Measurements from ENCODE around the gene NLRC3.

Gene NLRC3

GRCh38 chr16:3589001-3589400 lies 11.8 kb upstream of the NLRC3 start:
- no peaks in the 10 kb centered on the region for H3K36me3 ChIP-seq (ENCODE audit: low read length)
- no peak overlapping the region for H2AFZ ChIP-seq (ENCODE audit: low read depth, low read length, severe bottlenecking)
- peak overlapping the region; percentile 89; the same call in 1 of the 2 replicates for H3K27ac ChIP-seq (ENCODE audit: low read depth, low read length)
- no peaks in the 10 kb centered on the region for H4K20me1 ChIP-seq (ENCODE audit: low read depth, low read length)
- H3K79me2 ChIP-seq (ENCODE audit: insufficient read depth, low read length): 0 out of 2 replicates have a peak, but pooled peaks cover 10% of the 10 kb centered on the region
- H3K4me3 ChIP-seq (ENCODE audit: insufficient read depth, low read length, poor library complexity, severe bottlenecking): no peak overlapping the region
- H3K27me3 ChIP-seq (ENCODE audit: low read length): no peaks in the 10 kb centered on the region
- no peak overlapping the region for H3K4me2 ChIP-seq (ENCODE audit: low read depth, low read length, poor library complexity, severe bottlenecking)
- H3K9me3 ChIP-seq (ENCODE audit: insufficient read depth, low read length): no peaks in the 10 kb centered on the region
- TF ChIP-seq CTCF (IDR thresholded peaks at IDR 0.05; ENCODE audit: insufficient read depth, low read length, poor library complexity, severe bottlenecking): no peak
- no peak for TF ChIP-seq EZH2phosphoT487 (conservative IDR thresholded peaks at IDR 0.05; ENCODE audit: low read length)
- H3K9me2 ChIP-seq (replicated peaks; ENCODE audit: insufficient read depth, low read length): no peaks in the 10 kb centered on the region
- peaks cover 22% of the 10 kb centered on the region for H3F3A ChIP-seq (ENCODE audit: insufficient read depth)
- no peak overlapping the region for H3K9ac ChIP-seq (ENCODE audit: low read length)

- peaks cover 22% of the 10 kb centered on the region for H3F3A ChIP-seq (ENCODE audit: insufficient read depth)
- peak overlapping the region; percentile 48 for H3K4me2 ChIP-seq (ENCODE audit: low read depth, low read length, poor library complexity, severe bottlenecking)
- no peaks in the 10 kb centered on the region for H3K27me3 ChIP-seq (ENCODE audit: low read length)
- no peak overlapping the region for H2AFZ ChIP-seq (ENCODE audit: low read depth, low read length, severe bottlenecking)
- TF ChIP-seq EZH2phosphoT487 (conservative IDR thresholded peaks at IDR 0.05; ENCODE audit: low read length) (no peak), CTCF (IDR thresholded peaks at IDR 0.05; ENCODE audit: insufficient read depth, low read length, poor library complexity, severe bottlenecking) (no peak)
- H3K79me2 ChIP-seq (ENCODE audit: insufficient read depth, low read length): 0 out of 2 replicates have a peak, but pooled peaks cover 10% of the 10 kb centered on the region
- no peaks in the 10 kb centered on the region for H3K36me3 ChIP-seq (ENCODE audit: low read length)
- H3K9ac ChIP-seq (ENCODE audit: low read length): peak overlapping the region; percentile 39
- no peaks in the 10 kb centered on the region for H3K9me2 ChIP-seq (replicated peaks; ENCODE audit: insufficient read depth, low read length)
- no peak overlapping the region for H3K4me3 ChIP-seq (ENCODE audit: insufficient read depth, low read length, poor library complexity, severe bottlenecking)
- no peaks in the 10 kb centered on the region for H3K9me3 ChIP-seq (ENCODE audit: insufficient read depth, low read length)
- H4K20me1 ChIP-seq (ENCODE audit: low read depth, low read length): no peaks in the 10 kb centered on the region
- peak overlapping the region; percentile 89 for H3K27ac ChIP-seq (ENCODE audit: low read depth, low read length)
Measured at GRCh38 chr16:3587547-3588110, 10.4 kb upstream of the NLRC3 start.

GRCh38 chr16:3584412-3584811 lies 7.2 kb upstream of the NLRC3 start:
- Histone ChIP-seq H3F3A (ENCODE audit: insufficient read depth) (peaks cover 39% of the 10 kb centered on the region), H3K27me3 (ENCODE audit: low read length) (no peaks in the 10 kb centered on the region), H4K20me1 (ENCODE audit: low read depth, low read length) (no peaks in the 10 kb centered on the region), H3K9ac (ENCODE audit: low read length) (no peak overlapping the region), H3K27ac (ENCODE audit: low read depth, low read length) (no peak overlapping the region), H3K9me3 (ENCODE audit: insufficient read depth, low read length) (no peaks in the 10 kb centered on the region), H3K4me3 (ENCODE audit: insufficient read depth, low read length, poor library complexity, severe bottlenecking) (no peak overlapping the region), H3K36me3 (ENCODE audit: low read length) (no peaks in the 10 kb centered on the region), H3K79me2 (ENCODE audit: insufficient read depth, low read length) (0 out of 2 replicates have a peak, but pooled peaks cover 10% of the 10 kb centered on the region), H3K9me2 (replicated peaks; ENCODE audit: insufficient read depth, low read length) (no peaks in the 10 kb centered on the region), H3K4me2 (ENCODE audit: low read depth, low read length, poor library complexity, severe bottlenecking) (no peak overlapping the region), H2AFZ (ENCODE audit: low read depth, low read length, severe bottlenecking) (no peak overlapping the region)
- TF ChIP-seq CTCF (IDR thresholded peaks at IDR 0.05; ENCODE audit: insufficient read depth, low read length, poor library complexity, severe bottlenecking) (no peak), EZH2phosphoT487 (conservative IDR thresholded peaks at IDR 0.05; ENCODE audit: low read length) (no peak)
